Activated CD4-positive, CD25-positive, alpha-beta regulatory T cell treated with anti-CD3 and anti-CD28 coated beads, Interleukin-2, amount 50 U/mL, for 72 hours (primary cell): Measurements from ENCODE around the gene TREM1.
"Not testable (repeated sequence)": the region's sequence is repeated elsewhere in the genome, so short reads cannot be mapped to it uniquely, and the experiment has no call there.

Source experiments
- DNase-seq: peaks from one replicate; pipeline ENCODE4 v3.0.0; 2021

TREM1 gene

GRCh38 chr6:41286544-41287346 is at the start of gene TREM1:
TSS of gene TREM1 (minus strand) at chr6:41286682. CDS start at chr6:41286655, 27 bp downstream.
- no peak for DNase-seq

- DNase-seq: no peak
Measured at GRCh38 chr6:41335943-41336342, 49.5 kb upstream of the TREM1 start.

GRCh38 chr6:41335296-41335695 is 48.8 kb upstream of the TREM1 start, which contains the start of gene NCR2:
TSS of gene NCR2 (plus strand) at chr6:41335608. CDS start at chr6:41335877, 269 bp downstream.
- no peak for DNase-seq

- no peak for DNase-seq
Measured at GRCh38 chr6:41334482-41335040, 48.1 kb upstream of the TREM1 start.

- DNase-seq: no peak
Measured at GRCh38 chr6:41332842-41333736, 46.6 kb upstream of the TREM1 start.

- DNase-seq: no peak
Measured at GRCh38 chr6:41332241-41332640, 45.8 kb upstream of the TREM1 start.

- DNase-seq: no peak
Measured at GRCh38 chr6:41331401-41332150, 45.1 kb upstream of the TREM1 start.

GRCh38 chr6:41327177-41327576 is 40.7 kb upstream of the TREM1 start:
- no peak for DNase-seq

- no peak for DNase-seq
Measured at GRCh38 chr6:41326092-41326491, 39.6 kb upstream of the TREM1 start.

- DNase-seq: no peak
Measured at GRCh38 chr6:41325446-41326066, 39.1 kb upstream of the TREM1 start.

GRCh38 chr6:41321183-41321582 is 34.7 kb upstream of the TREM1 start:
- DNase-seq: no peak

GRCh38 chr6:41318654-41319565 is 32.4 kb upstream of the TREM1 start:
- peak; percentile 84 for DNase-seq

GRCh38 chr6:41318261-41318653 is 31.8 kb upstream of the TREM1 start:
- DNase-seq: no peak

GRCh38 chr6:41315943-41316620 is 29.6 kb upstream of the TREM1 start:
- DNase-seq: no peak

- no peak for DNase-seq
Measured at GRCh38 chr6:41315203-41315602, 28.7 kb upstream of the TREM1 start.

GRCh38 chr6:41306187-41306854 is 19.8 kb upstream of the TREM1 start:
- DNase-seq: no peak

- no peak for DNase-seq
Measured at GRCh38 chr6:41302638-41303037, 16.2 kb upstream of the TREM1 start.

- DNase-seq: no peak
Measured at GRCh38 chr6:41298785-41299502, 12.5 kb upstream of the TREM1 start.

- DNase-seq: not testable (repeated sequence)
Measured at GRCh38 chr6:41297248-41297647, 10.8 kb upstream of the TREM1 start.
